GM12878 (cell line): Measurements from ENCODE around the gene IRAK2. TPM values are rescaled to one million over a fixed set of nuclear protein-coding genes. Genes with fewer than 3 reads are reported as not detected.

Experiments
- GATAD2B ChIP-seq: fragments of 450-650 bp; conservative IDR thresholded peaks from 2 replicates; pipeline ENCODE4 v1.6.1; 2017; ENCODE audit warnings: low read depth, mild to moderate bottlenecking, moderate library complexity
- HDGF ChIP-seq: fragments of 450-650 bp; IDR thresholded peaks from 2 replicates; pipeline ENCODE4 v1.6.1; 2016; ENCODE audit warnings: antibody characterized with exemption
- IKZF2 ChIP-seq, 2 experiments: fragments of 450-650 bp; IDR thresholded peaks; 2 replicates each; pipeline ENCODE4 v1.6.1; 2017; ENCODE audit warnings: mild to moderate bottlenecking in 2 of 2, moderate library complexity in 2 of 2
- KAT2A ChIP-seq: conservative IDR thresholded peaks from 2 replicates; pipeline ENCODE4 v1.6.1; 2011; ENCODE audit warnings: low read depth, low read length; ENCODE audit not compliant: control insufficient read depth
- MYC ChIP-seq: IDR thresholded peaks from 2 replicates; pipeline ENCODE4 v1.6.1; 2011; ENCODE audit warnings: mild to moderate bottlenecking, low read length, moderate library complexity, inconsistent platforms; ENCODE audit not compliant: insufficient read depth, insufficient replicate concordance, insufficient read length, severe bottlenecking
- RFX5 ChIP-seq: IDR thresholded peaks from 2 replicates; pipeline ENCODE4 v1.6.1; 2011; ENCODE audit warnings: low read depth, low read length, improper control_type of control experiment
- polyA plus RNA-seq, 11 experiments: library from polyadenylated mRNA; depleted of rRNA in 4 of 11; unstranded in 6 of 11; stranded (reverse) in 5 of 11; fragments of >200 nt; fragmentation: Nextera tagmentation in 4 of 11; fragmentation: Illumina TruSeq in 1 of 11; extraction: Ambion mirVana in 4 of 11; extraction: Trizol in 1 of 11; gene quantifications; 1 replicate in 1 of 11; 2 replicates in 10 of 11; pipeline versions ENCODE4 v1.2.1 to v1.2.3, GENCODE V29; 2011 to 2016; ENCODE audit warnings: inconsistent platforms in 2 of 11, missing spikeins in 2 of 11, low read depth in 1 of 11
- total RNA-seq, 4 experiments: library from RNA; depleted of rRNA in 3 of 4; stranded (reverse); fragments of >200 nt in 3 of 4; fragmentation: Illumina TruSeq in 1 of 4; extraction: Trizol in 1 of 4; gene quantifications; 2 replicates each; pipeline versions ENCODE4 v1.2.1 to v1.2.3, GENCODE V29; 2013 to 2021
- TF ChIP-seq, protein P1 (sequence below): fragments of 450-650 bp; formaldehyde crosslinking; IDR thresholded peaks from 2 replicates; pipeline ENCODE4 v1.5.0; 2022; ENCODE audit warnings: mild to moderate bottlenecking, missing genetic modification characterization
- TF ChIP-seq, protein P2 (sequence below): IDR thresholded peaks from 2 replicates; pipeline ENCODE4 v1.6.1; 2011; ENCODE audit warnings: mild to moderate bottlenecking, low read depth, low read length, moderate library complexity; ENCODE audit not compliant: insufficient replicate concordance
- TF ChIP-seq, protein P3 (sequence below): fragments of 450-650 bp; IDR thresholded peaks from 2 replicates; pipeline ENCODE4 v1.6.1; 2016; ENCODE audit warnings: mild to moderate bottlenecking, moderate library complexity, borderline replicate concordance
- TF ChIP-seq, protein P4 (sequence below): fragments of 450-650 bp; conservative IDR thresholded peaks from 2 replicates; pipeline ENCODE4 v1.6.1; 2017; ENCODE audit warnings: mild to moderate bottlenecking, moderate library complexity
- TF ChIP-seq, protein P5 (sequence below): IDR thresholded peaks from 2 replicates; pipeline ENCODE4 v1.6.1; 2011; ENCODE audit warnings: borderline replicate concordance, low read depth, mild to moderate bottlenecking, moderate library complexity, low read length; ENCODE audit not compliant: insufficient read depth, poor library complexity, severe bottlenecking

Gene IRAK2
- total and polyA plus RNA-seq, 10 of the 15 experiments (the other 5 are each of a cell fraction or from before 2014, with no cell fraction given) = 0.48 to 5.7 (median 4.5) TPM

DNA sequence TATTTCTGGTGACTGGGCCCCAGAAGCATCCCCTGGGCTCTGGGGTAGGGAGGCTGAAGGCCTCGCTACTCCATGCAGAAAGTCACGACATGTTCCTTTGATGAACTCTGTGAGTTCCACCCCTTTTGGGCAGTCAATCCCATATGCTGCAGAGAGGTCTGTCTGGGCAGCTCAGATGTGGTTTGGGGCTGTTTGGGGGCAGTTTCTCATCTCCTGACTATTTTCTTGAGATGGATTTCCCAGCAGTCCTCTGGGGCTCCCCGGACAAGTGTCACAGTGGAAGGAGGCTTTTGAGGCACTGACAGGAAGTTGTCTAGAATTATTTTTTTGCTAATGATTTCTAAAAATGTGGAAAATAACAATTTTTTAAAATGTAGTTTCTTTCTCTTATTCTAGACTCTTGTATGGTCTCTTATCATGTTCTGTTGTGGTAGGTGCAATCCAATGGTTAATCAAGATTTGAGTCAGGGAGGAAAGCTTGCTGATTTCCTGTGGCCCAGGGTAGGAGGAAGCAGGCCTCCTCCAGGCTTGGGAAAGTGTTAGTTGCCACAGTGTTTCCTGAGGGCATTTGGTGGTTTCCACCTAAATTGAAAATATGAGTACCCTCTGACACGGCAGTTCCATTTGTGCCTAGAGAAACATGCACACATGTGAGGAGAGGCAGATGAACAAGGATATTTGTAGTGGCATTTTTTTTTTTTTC lies 63.7 kb downstream of the IRAK2 start (continued):
- TF ChIP-seq RFX5 = no peak
- TF ChIP-seq KAT2A = no peak
- no peak for TF ChIP-seq MYC
- TF ChIP-seq, protein P1, sequence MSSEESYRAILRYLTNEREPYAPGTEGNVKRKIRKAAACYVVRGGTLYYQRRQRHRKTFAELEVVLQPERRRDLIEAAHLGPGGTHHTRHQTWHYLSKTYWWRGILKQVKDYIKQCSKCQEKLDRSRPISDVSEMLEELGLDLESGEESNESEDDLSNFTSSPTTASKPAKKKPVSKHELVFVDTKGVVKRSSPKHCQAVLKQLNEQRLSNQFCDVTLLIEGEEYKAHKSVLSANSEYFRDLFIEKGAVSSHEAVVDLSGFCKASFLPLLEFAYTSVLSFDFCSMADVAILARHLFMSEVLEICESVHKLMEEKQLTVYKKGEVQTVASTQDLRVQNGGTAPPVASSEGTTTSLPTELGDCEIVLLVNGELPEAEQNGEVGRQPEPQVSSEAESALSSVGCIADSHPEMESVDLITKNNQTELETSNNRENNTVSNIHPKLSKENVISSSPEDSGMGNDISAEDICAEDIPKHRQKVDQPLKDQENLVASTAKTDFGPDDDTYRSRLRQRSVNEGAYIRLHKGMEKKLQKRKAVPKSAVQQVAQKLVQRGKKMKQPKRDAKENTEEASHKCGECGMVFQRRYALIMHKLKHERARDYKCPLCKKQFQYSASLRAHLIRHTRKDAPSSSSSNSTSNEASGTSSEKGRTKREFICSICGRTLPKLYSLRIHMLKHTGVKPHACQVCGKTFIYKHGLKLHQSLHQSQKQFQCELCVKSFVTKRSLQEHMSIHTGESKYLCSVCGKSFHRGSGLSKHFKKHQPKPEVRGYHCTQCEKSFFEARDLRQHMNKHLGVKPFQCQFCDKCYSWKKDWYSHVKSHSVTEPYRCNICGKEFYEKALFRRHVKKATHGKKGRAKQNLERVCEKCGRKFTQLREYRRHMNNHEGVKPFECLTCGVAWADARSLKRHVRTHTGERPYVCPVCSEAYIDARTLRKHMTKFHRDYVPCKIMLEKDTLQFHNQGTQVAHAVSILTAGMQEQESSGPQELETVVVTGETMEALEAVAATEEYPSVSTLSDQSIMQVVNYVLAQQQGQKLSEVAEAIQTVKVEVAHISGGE (CRISPR knock-in tag) = no peak
- TF ChIP-seq, protein P2, sequence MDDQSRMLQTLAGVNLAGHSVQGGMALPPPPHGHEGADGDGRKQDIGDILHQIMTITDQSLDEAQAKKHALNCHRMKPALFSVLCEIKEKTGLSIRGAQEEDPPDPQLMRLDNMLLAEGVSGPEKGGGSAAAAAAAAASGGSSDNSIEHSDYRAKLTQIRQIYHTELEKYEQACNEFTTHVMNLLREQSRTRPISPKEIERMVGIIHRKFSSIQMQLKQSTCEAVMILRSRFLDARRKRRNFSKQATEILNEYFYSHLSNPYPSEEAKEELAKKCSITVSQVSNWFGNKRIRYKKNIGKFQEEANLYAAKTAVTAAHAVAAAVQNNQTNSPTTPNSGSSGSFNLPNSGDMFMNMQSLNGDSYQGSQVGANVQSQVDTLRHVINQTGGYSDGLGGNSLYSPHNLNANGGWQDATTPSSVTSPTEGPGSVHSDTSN = no peak
- TF ChIP-seq, protein P3, sequence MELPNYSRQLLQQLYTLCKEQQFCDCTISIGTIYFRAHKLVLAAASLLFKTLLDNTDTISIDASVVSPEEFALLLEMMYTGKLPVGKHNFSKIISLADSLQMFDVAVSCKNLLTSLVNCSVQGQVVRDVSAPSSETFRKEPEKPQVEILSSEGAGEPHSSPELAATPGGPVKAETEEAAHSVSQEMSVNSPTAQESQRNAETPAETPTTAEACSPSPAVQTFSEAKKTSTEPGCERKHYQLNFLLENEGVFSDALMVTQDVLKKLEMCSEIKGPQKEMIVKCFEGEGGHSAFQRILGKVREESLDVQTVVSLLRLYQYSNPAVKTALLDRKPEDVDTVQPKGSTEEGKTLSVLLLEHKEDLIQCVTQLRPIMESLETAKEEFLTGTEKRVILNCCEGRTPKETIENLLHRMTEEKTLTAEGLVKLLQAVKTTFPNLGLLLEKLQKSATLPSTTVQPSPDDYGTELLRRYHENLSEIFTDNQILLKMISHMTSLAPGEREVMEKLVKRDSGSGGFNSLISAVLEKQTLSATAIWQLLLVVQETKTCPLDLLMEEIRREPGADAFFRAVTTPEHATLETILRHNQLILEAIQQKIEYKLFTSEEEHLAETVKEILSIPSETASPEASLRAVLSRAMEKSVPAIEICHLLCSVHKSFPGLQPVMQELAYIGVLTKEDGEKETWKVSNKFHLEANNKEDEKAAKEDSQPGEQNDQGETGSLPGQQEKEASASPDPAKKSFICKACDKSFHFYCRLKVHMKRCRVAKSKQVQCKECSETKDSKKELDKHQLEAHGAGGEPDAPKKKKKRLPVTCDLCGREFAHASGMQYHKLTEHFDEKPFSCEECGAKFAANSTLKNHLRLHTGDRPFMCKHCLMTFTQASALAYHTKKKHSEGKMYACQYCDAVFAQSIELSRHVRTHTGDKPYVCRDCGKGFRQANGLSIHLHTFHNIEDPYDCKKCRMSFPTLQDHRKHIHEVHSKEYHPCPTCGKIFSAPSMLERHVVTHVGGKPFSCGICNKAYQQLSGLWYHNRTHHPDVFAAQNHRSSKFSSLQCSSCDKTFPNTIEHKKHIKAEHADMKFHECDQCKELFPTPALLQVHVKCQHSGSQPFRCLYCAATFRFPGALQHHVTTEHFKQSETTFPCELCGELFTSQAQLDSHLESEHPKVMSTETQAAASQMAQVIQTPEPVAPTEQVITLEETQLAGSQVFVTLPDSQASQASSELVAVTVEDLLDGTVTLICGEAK = no peak
- peak; percentile 18 to 31; a peak in 1 of 4 replicates for TF ChIP-seq IKZF2 (IDR thresholded peaks at IDR 0.05)
- TF ChIP-seq, protein P4, sequence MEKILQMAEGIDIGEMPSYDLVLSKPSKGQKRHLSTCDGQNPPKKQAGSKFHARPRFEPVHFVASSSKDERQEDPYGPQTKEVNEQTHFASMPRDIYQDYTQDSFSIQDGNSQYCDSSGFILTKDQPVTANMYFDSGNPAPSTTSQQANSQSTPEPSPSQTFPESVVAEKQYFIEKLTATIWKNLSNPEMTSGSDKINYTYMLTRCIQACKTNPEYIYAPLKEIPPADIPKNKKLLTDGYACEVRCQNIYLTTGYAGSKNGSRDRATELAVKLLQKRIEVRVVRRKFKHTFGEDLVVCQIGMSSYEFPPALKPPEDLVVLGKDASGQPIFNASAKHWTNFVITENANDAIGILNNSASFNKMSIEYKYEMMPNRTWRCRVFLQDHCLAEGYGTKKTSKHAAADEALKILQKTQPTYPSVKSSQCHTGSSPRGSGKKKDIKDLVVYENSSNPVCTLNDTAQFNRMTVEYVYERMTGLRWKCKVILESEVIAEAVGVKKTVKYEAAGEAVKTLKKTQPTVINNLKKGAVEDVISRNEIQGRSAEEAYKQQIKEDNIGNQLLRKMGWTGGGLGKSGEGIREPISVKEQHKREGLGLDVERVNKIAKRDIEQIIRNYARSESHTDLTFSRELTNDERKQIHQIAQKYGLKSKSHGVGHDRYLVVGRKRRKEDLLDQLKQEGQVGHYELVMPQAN = no peak
- TF ChIP-seq, protein P5, sequence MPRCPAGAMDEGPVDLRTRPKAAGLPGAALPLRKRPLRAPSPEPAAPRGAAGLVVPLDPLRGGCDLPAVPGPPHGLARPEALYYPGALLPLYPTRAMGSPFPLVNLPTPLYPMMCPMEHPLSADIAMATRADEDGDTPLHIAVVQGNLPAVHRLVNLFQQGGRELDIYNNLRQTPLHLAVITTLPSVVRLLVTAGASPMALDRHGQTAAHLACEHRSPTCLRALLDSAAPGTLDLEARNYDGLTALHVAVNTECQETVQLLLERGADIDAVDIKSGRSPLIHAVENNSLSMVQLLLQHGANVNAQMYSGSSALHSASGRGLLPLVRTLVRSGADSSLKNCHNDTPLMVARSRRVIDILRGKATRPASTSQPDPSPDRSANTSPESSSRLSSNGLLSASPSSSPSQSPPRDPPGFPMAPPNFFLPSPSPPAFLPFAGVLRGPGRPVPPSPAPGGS = no peak
- TF ChIP-seq GATAD2B = no peak
- TF ChIP-seq HDGF = no peak
